Body of pancreas (tissue), 4 donors: Measurements from ENCODE around the gene BRAT1. TPM values are rescaled to one million over a fixed set of nuclear protein-coding genes. Genes with fewer than 3 reads are reported as not detected.

Source experiments
- ATAC-seq: fragments of 150-250 bp; one replicate; pipeline ENCODE4 v1.9.1; 2016
- DNase-seq, 4 donors: peaks; one replicate each; pipeline ENCODE4 v3.0.0-alpha.2; 2019
- H3K27ac ChIP-seq, 4 donors: fragments of 200-600 bp; sonication (generic); 1 replicate in 3 of 4; 2 replicates in 1 of 4; pipeline versions ENCODE4 v1.5.1 to v1.6.1; 2016 to 2019; ENCODE audit warnings: mild to moderate bottlenecking in 1 of 4, mixed read lengths in 1 of 4, moderate library complexity in 1 of 4
- H3K27me3 ChIP-seq, 2 donors: fragments of 200-600 bp; sonication (generic); one replicate each; pipeline ENCODE4 v1.6.0; 2016; ENCODE audit warnings: mild to moderate bottlenecking in 1 of 2
- H3K36me3 ChIP-seq, 2 donors: fragments of 200-600 bp; sonication (generic); replicated peaks in 1 of 2; 2 replicates each; pipeline ENCODE4 v1.5.1; 2016; ENCODE audit warnings: low read depth in 2 of 2; ENCODE audit not compliant: insufficient read depth in 1 of 2
- H3K4me1 ChIP-seq: fragments of 200-600 bp; sonication (generic); one replicate; pipeline ENCODE4 v1.6.0; 2016
- H3K4me3 ChIP-seq, 2 donors: fragments of 200-600 bp; sonication (generic); 1 replicate in 1 of 2; 2 replicates in 1 of 2; pipeline ENCODE4 v1.5.1; 2016 to 2019
- H3K9me3 ChIP-seq, 3 donors: fragments of 200-600 bp; sonication (generic); 1 replicate in 2 of 3; 2 replicates in 1 of 3; pipeline ENCODE4 v1.5.1; 2016
- POLR2A ChIP-seq, 3 donors: fragments of 450-650 bp; IDR thresholded peaks; one replicate each; pipeline ENCODE4 v1.6.1; 2016; ENCODE audit warnings: antibody characterized with exemption in 3 of 3, mild to moderate bottlenecking in 2 of 3
- WGBS, 2 donors: methylation state at CpG; one replicate each; pipeline ENCODE4 v1.1.5; 2017; 5-methylcytosine and 5-hydroxymethylcytosine counted together
- intact Hi-C: fragments of 100-400 bp; cut with DNase I; formaldehyde crosslinking; loops from one replicate; pipeline ENCODE4 v1.15.1; 2023
- microRNA-seq, 2 donors: library from miRNA; unstranded; fragments of <30 nt; microRNA quantifications; one replicate each; pipeline ENCODE4, GENCODE V29; 2016; ENCODE audit warnings: borderline number of aligned reads in 2 of 2, borderline replicate concordance in 2 of 2
- small RNA-seq: library from RNA; depleted of rRNA; stranded (forward); fragments of <200 nt; gene quantifications from one replicate; pipeline ENCODE3, GENCODE V24; 2016
- total RNA-seq, 2 donors: library from RNA; depleted of rRNA; stranded (reverse); fragments of >200 nt; gene quantifications; one replicate each; pipeline ENCODE4 v1.1.0, GENCODE V29; 2016
- TF ChIP-seq, protein P1 (sequence below), 7 experiments: fragments of 450-650 bp in 4 of 7; fragments of 200-600 bp in 3 of 7; sonication (generic) in 3 of 7; IDR thresholded peaks; one replicate each; pipeline ENCODE4 v1.5.1; 2016 to 2019; ENCODE audit warnings: antibody characterized with exemption in 7 of 7

BRAT1 gene
- total RNA-seq, 2 donors from 2014 or later = 36.6 to 46.8 TPM

DNA sequence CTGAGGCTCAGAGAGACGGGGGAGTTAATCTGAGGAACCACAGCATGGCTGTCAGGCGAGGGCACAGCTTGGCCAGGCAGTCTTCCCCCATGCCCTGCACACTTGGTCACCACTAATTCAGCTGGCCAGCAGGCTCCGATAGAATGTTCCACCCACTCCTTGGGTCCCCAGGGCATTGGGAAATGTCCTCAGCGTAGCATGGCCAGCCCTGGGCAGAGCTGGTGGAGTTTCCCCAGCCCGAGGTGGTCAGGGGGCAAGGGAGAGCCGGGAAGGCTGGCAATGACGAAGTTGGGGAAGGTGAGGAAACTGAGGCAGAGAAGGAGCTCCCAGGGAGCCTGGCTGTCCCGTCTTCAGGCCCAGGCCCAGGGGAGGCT lies 67.1 kb downstream of the BRAT1 start:
- H3K9me3 ChIP-seq = peaks cover 0 to 2% (median 0%) of the 10 kb centered on the region in 3 donors
- no peaks in the 10 kb centered on the region for H3K27me3 ChIP-seq
- ATAC-seq (peak; percentile 34), DNase-seq (peak in 3 of 4 donors; percentile 29 to 40 (median 39))
- 59 to 66% methylated on average over 8 of the region's 8 CpGs for WGBS, 2 donors
- TF ChIP-seq POLR2A (IDR thresholded peaks at IDR 0.05) = no peak
- TF ChIP-seq, protein P1, sequence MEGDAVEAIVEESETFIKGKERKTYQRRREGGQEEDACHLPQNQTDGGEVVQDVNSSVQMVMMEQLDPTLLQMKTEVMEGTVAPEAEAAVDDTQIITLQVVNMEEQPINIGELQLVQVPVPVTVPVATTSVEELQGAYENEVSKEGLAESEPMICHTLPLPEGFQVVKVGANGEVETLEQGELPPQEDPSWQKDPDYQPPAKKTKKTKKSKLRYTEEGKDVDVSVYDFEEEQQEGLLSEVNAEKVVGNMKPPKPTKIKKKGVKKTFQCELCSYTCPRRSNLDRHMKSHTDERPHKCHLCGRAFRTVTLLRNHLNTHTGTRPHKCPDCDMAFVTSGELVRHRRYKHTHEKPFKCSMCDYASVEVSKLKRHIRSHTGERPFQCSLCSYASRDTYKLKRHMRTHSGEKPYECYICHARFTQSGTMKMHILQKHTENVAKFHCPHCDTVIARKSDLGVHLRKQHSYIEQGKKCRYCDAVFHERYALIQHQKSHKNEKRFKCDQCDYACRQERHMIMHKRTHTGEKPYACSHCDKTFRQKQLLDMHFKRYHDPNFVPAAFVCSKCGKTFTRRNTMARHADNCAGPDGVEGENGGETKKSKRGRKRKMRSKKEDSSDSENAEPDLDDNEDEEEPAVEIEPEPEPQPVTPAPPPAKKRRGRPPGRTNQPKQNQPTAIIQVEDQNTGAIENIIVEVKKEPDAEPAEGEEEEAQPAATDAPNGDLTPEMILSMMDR (IDR thresholded peaks at IDR 0.05) = no peak
- intact Hi-C loops = no loop called here
- H3K27ac ChIP-seq = peak overlapping the region in 1 of 4 donors; percentile 5
- no peaks in the 10 kb centered on the region for H3K36me3 ChIP-seq
- no peaks in the 10 kb centered on the region for H3K4me1 ChIP-seq
- no peak overlapping the region for H3K4me3 ChIP-seq

Small RNA genes within 50 kb of the gene (microRNA-seq; reads per million reads assigned to microRNA genes)
- 0 reads per million in 2 donors for gene MIR4648

Small RNA genes within 50 kb of the gene (small RNA-seq; reads per million reads assigned to genes)
- 4.0 reads per million, percentile 84 among the genes with 10 or more reads in this experiment for gene MIR4648

Other genes with a start within 250 kb of the BRAT1 start
- gene SNX8, start 241.1 kb downstream of the BRAT1 start, total RNA-seq = 1 to 10 TPM; 5.3 to 6.2 TPM
- 100 to 1,000 TPM in 1 of 2 donors, 10 to 100 TPM in 1; 87.2 to 232 TPM for gene EIF3B, start 200.7 kb downstream of the BRAT1 start, total RNA-seq
- gene CHST12, start 151.9 kb downstream of the BRAT1 start, total RNA-seq = 10 to 100 TPM in 1 of 2 donors, 1 to 10 TPM in 1; 4.7 to 11.2 TPM
- not detected for gene GRIFIN, start 79.1 kb downstream of the BRAT1 start, total RNA-seq
- gene LFNG, start 35.8 kb downstream of the BRAT1 start, total RNA-seq = 100 to 1,000 TPM in 1 of 2 donors, 10 to 100 TPM in 1; 47.8 to 142 TPM
- gene IQCE, start 3.5 kb upstream of the BRAT1 start, total RNA-seq = 10 to 100 TPM in 1 of 2 donors, 1 to 10 TPM in 1; 7.8 to 73.2 TPM
- gene TTYH3, start 76.5 kb upstream of the BRAT1 start, total RNA-seq = 10 to 100 TPM; 11.2 to 32.0 TPM
- gene AMZ1, start 132.7 kb upstream of the BRAT1 start, total RNA-seq = not detected